Trophoblast cell (in vitro differentiated cells and primary cell): ENCODE data around the gene COG8.

Experiments used
- DNase-seq, 2 donors: peaks; one replicate each; pipeline ENCODE4 v3.0.0-alpha.2; 2016
- H2AFZ ChIP-seq: 2 replicates; pipeline ENCODE4 v1.6.1; 2013; ENCODE audit warnings: low read length, moderate library complexity, mild to moderate bottlenecking; ENCODE audit not compliant: insufficient read depth, poor library complexity
- H2AK5ac ChIP-seq: 2 replicates; pipeline ENCODE4 v1.6.1; 2013; ENCODE audit warnings: mild to moderate bottlenecking, low read length
- H2BK120ac ChIP-seq: 2 replicates; pipeline ENCODE4 v1.6.1; 2013; ENCODE audit warnings: low read length, mild to moderate bottlenecking, moderate library complexity; ENCODE audit not compliant: insufficient read depth, poor library complexity
- H2BK12ac ChIP-seq: 2 replicates; pipeline ENCODE4 v1.6.1; 2013; ENCODE audit warnings: mild to moderate bottlenecking, low read length, moderate library complexity
- H2BK5ac ChIP-seq: 2 replicates; pipeline ENCODE4 v1.6.1; 2013; ENCODE audit warnings: low read length, low read depth, moderate library complexity, mild to moderate bottlenecking; ENCODE audit not compliant: poor library complexity
- H3K14ac ChIP-seq: 2 replicates; pipeline ENCODE4 v1.6.1; 2013; ENCODE audit warnings: mild to moderate bottlenecking, low read length
- H3K18ac ChIP-seq: 2 replicates; pipeline ENCODE4 v1.6.1; 2013; ENCODE audit warnings: mild to moderate bottlenecking, low read length
- H3K23ac ChIP-seq: 2 replicates; pipeline ENCODE4 v1.6.1; 2013; ENCODE audit warnings: low read length
- H3K27ac ChIP-seq: 2 replicates; pipeline ENCODE4 v1.5.1; 2013; ENCODE audit warnings: low read depth, mild to moderate bottlenecking, inconsistent platforms, low read length, moderate library complexity
- H3K27me3 ChIP-seq: 2 replicates; pipeline ENCODE4 v1.6.1; 2013; ENCODE audit warnings: inconsistent platforms, mild to moderate bottlenecking, low read length, moderate library complexity; ENCODE audit not compliant: insufficient read depth
- H3K36me3 ChIP-seq, 2 experiments: 1 replicate in 1 of 2; 2 replicates in 1 of 2; pipeline ENCODE4 v1.6.1; 2013; ENCODE audit warnings: low read length in 2 of 2, mild to moderate bottlenecking in 2 of 2, moderate library complexity in 1 of 2; ENCODE audit not compliant: insufficient read depth in 2 of 2, control insufficient read depth in 1 of 2
- H3K4ac ChIP-seq: 2 replicates; pipeline ENCODE4 v1.6.1; 2013; ENCODE audit warnings: low read depth, mild to moderate bottlenecking, low read length, moderate library complexity
- H3K4me1 ChIP-seq, 2 experiments: 1 replicate in 1 of 2; 2 replicates in 1 of 2; pipeline ENCODE4 v1.6.1; 2013; ENCODE audit warnings: low read length in 2 of 2, mild to moderate bottlenecking in 2 of 2, moderate library complexity in 1 of 2; ENCODE audit not compliant: insufficient read depth in 2 of 2, control insufficient read depth in 1 of 2
- H3K4me2 ChIP-seq: 2 replicates; pipeline ENCODE4 v1.6.1; 2013; ENCODE audit warnings: inconsistent platforms, mild to moderate bottlenecking, low read length, moderate library complexity
- H3K4me3 ChIP-seq: 2 replicates; pipeline ENCODE4 v1.5.1; 2013; ENCODE audit warnings: mild to moderate bottlenecking, low read depth, low read length, inconsistent platforms
- H3K79me1 ChIP-seq: one replicate; pipeline ENCODE4 v1.6.1; 2013; ENCODE audit warnings: low read length
- H3K79me2 ChIP-seq: 2 replicates; pipeline ENCODE4 v1.6.1; 2013; ENCODE audit warnings: low read length, mild to moderate bottlenecking; ENCODE audit not compliant: control insufficient read depth, insufficient read depth, poor library complexity
- H3K9ac ChIP-seq: 2 replicates; pipeline ENCODE4 v1.6.1; 2013; ENCODE audit warnings: mild to moderate bottlenecking, low read length
- H3K9me3 ChIP-seq: 2 replicates; pipeline ENCODE4 v1.6.1; 2013; ENCODE audit warnings: low read depth, mild to moderate bottlenecking, control low read depth, inconsistent platforms, low read length; ENCODE audit not compliant: insufficient read depth
- H4K12ac ChIP-seq: 2 replicates; pipeline ENCODE4 v1.6.1; 2013; ENCODE audit warnings: low read depth, mild to moderate bottlenecking, low read length, moderate library complexity
- H4K8ac ChIP-seq: 2 replicates; pipeline ENCODE4 v1.6.1; 2013; ENCODE audit warnings: low read depth, mild to moderate bottlenecking, low read length, moderate library complexity
- H4K91ac ChIP-seq: one replicate; pipeline ENCODE4 v1.6.1; 2013; ENCODE audit warnings: low read depth, mild to moderate bottlenecking, low read length, moderate library complexity
- WGBS: extraction: QIAGEN DNeasy Blood & Tissue Kit; methylation state at CpG from one replicate; pipeline ENCODE4 v1.1.7; 2013; ENCODE audit warnings: missing lambda C conversion rate; ENCODE audit not compliant: insufficient read length, insufficient coverage; ENCODE audit errors: extremely low coverage; 5-methylcytosine and 5-hydroxymethylcytosine counted together

The COG8 gene

DNA sequence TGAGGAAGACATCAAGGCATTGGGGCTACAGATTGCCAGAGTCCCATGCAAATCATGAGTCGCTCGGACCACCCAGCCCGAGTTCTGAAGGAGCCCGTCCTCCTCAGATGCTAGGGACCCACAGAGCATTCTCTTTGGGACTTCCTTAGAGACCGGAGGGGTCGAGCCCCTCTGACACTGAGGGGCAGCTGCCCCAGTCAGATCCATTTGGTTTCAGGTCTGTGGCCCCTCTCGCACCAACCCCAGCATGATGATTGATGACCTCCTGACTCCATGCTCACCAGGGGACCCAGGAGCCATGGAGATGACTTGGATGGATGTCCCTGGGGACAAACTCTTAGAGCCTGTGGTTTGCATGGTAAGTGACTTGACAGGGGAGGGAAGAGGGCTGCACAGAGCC lies 17.0 kb downstream of the COG8 start:
- no peaks in the 10 kb centered on the region for H3K27me3 ChIP-seq
- peaks cover 79 to 84% of the 10 kb centered on the region in 2 experiments for H3K36me3 ChIP-seq
- H2BK12ac ChIP-seq, result no peak overlapping the region
- WGBS, result no CpG with 5 or more reads among the region's 7 CpGs
- DNase-seq, result no peak
- H3K9me3 ChIP-seq, result no peaks in the 10 kb centered on the region
- no peak overlapping the region for H4K8ac ChIP-seq
- peaks cover 0 to 2% of the 10 kb centered on the region in 2 experiments for H3K4me1 ChIP-seq
- no peak overlapping the region for H3K4me3 ChIP-seq
- H3K18ac ChIP-seq, result no peak overlapping the region
- no peak overlapping the region for H4K12ac ChIP-seq
- no peak overlapping the region for H2AK5ac ChIP-seq
- H3K27ac ChIP-seq, result no peak overlapping the region
- no peak overlapping the region for H3K4me2 ChIP-seq
- H3K79me1 ChIP-seq, result no peaks in the 10 kb centered on the region
- H3K9ac ChIP-seq, result no peak overlapping the region
- H2BK5ac ChIP-seq, result no peak overlapping the region
- H4K91ac ChIP-seq, result no peak overlapping the region
- no peak overlapping the region for H3K23ac ChIP-seq
- no peak overlapping the region for H2BK120ac ChIP-seq
- peaks cover 2% of the 10 kb centered on the region for H3K79me2 ChIP-seq
- H3K14ac ChIP-seq, result no peak overlapping the region
- no peak overlapping the region for H3K4ac ChIP-seq
- H2AFZ ChIP-seq, result no peak overlapping the region

DNA sequence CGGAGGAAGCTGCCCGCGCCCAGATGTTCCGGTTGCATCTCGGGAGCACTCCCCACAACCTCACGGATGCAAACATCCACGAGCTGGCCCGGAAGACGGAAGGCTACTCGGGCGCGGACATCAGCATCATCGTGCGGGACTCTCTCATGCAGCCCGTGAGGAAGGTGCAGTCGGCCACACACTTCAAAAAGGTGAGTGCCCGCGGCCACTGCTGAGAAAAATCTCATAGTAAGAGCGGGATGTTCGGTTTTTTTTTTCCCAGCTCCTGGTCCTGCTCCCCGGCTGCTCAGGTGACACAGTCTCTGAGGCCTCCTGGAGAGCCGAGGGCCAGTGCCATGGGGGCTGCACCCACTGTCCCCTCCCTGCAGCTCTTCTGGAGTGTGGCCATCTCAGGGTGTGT lies 18.3 kb downstream of the COG8 start:
- H3K79me1 ChIP-seq, result no peaks in the 10 kb centered on the region
- H4K12ac ChIP-seq, result no peak overlapping the region
- peaks cover 2% of the 10 kb centered on the region for H3K79me2 ChIP-seq
- no peak overlapping the region for H2BK12ac ChIP-seq
- no peak overlapping the region for H2BK5ac ChIP-seq
- H4K8ac ChIP-seq, result no peak overlapping the region
- H4K91ac ChIP-seq, result no peak overlapping the region
- no peak overlapping the region for H3K14ac ChIP-seq
- H2BK120ac ChIP-seq, result no peak overlapping the region
- no peak for DNase-seq
- no peak overlapping the region for H3K4me3 ChIP-seq
- no peaks in the 10 kb centered on the region for H3K9me3 ChIP-seq
- no peak overlapping the region for H2AFZ ChIP-seq
- H3K9ac ChIP-seq, result no peak overlapping the region
- H3K4me2 ChIP-seq, result no peak overlapping the region
- H3K18ac ChIP-seq, result no peak overlapping the region
- no peak overlapping the region for H3K27ac ChIP-seq
- H3K4ac ChIP-seq, result no peak overlapping the region
- H3K27me3 ChIP-seq, result no peaks in the 10 kb centered on the region
- H3K36me3 ChIP-seq, result peaks cover 89% of the 10 kb centered on the region in 2 experiments
- whole genome bisulfite sequencing, result no CpG with 5 or more reads among the region's 22 CpGs
- H3K23ac ChIP-seq, result no peak overlapping the region
- peaks cover 0 to 2% of the 10 kb centered on the region in 2 experiments for H3K4me1 ChIP-seq
- no peak overlapping the region for H2AK5ac ChIP-seq

GRCh38 chr16:69320740-69321073 lies 18.7 kb downstream of the COG8 start:
- no peak overlapping the region for H2BK120ac ChIP-seq

GRCh38 chr16:69319826-69320739 lies 19.3 kb downstream of the COG8 start:
- no peak for DNase-seq
- H4K91ac ChIP-seq, result no peak overlapping the region
- no peak overlapping the region for H2BK12ac ChIP-seq
- H3K27ac ChIP-seq, result no peak overlapping the region
- H3K23ac ChIP-seq, result no peak overlapping the region
- H2BK5ac ChIP-seq, result no peak overlapping the region
- no peaks in the 10 kb centered on the region for H3K9me3 ChIP-seq
- H3K4ac ChIP-seq, result no peak overlapping the region
- no CpG with 5 or more reads among the region's 30 CpGs for WGBS
- H3K4me2 ChIP-seq, result no peak overlapping the region
- no peak overlapping the region for H2AK5ac ChIP-seq
- no peaks in the 10 kb centered on the region for H3K79me1 ChIP-seq
- H2AFZ ChIP-seq, result no peak overlapping the region
- no peak overlapping the region for H3K14ac ChIP-seq
- peaks cover 0 to 2% of the 10 kb centered on the region in 2 experiments for H3K4me1 ChIP-seq
- H3K79me2 ChIP-seq, result no peaks in the 10 kb centered on the region
- peak overlapping the region; percentile 54 for H3K4me3 ChIP-seq
- H3K36me3 ChIP-seq, result peaks cover 90% of the 10 kb centered on the region in 2 experiments
- H4K12ac ChIP-seq, result no peak overlapping the region
- H3K18ac ChIP-seq, result no peak overlapping the region
- no peak overlapping the region for H3K9ac ChIP-seq
- no peak overlapping the region for H2BK120ac ChIP-seq
- H4K8ac ChIP-seq, result no peak overlapping the region
- H3K27me3 ChIP-seq, result no peaks in the 10 kb centered on the region

More at GRCh38 chr16:69320740-69321073, 18.7 kb downstream of the COG8 start:
- Histone ChIP-seq H3K79me2 (peaks cover under 1% of the 10 kb centered on the region), H3K9me3 (no peaks in the 10 kb centered on the region), H3K9ac (no peak overlapping the region), H3K23ac (no peak overlapping the region), H3K36me3 (peaks cover 89% of the 10 kb centered on the region in 2 experiments), H3K27ac (no peak overlapping the region), H3K79me1 (no peaks in the 10 kb centered on the region), H2BK12ac (no peak overlapping the region), H3K14ac (no peak overlapping the region), H3K4me2 (no peak overlapping the region), H3K27me3 (no peaks in the 10 kb centered on the region), H2AK5ac (no peak overlapping the region), H4K91ac (no peak overlapping the region), H3K18ac (no peak overlapping the region), H4K8ac (no peak overlapping the region), H2BK5ac (no peak overlapping the region), H3K4ac (no peak overlapping the region), H3K4me3 (no peak overlapping the region), H4K12ac (no peak overlapping the region), H3K4me1 (peaks cover 0 to 2% of the 10 kb centered on the region in 2 experiments), H2AFZ (no peak overlapping the region)
- no peak for DNase-seq
- WGBS, result no CpG with 5 or more reads among the region's 13 CpGs
